Hippocampal formation (tissue), 2 donors: ENCODE measurements around the gene SPATC1L.

ENCODE experiments used
- DNase-seq, 2 donors: peaks; one replicate each; lab custom pipeline; 2025; lab: John Stamatoyannopoulos, UW

SPATC1L gene

GRCh38 chr21:46215436-46216131, 31.3 kb upstream of the SPATC1L start:
- no peak for DNase-seq

- DNase-seq = no peak
Measured at GRCh38 chr21:46214478-46215340, 30.4 kb upstream of the SPATC1L start.

- DNase-seq = no peak
Measured at GRCh38 chr21:46213620-46214286, 29.5 kb upstream of the SPATC1L start.

GRCh38 chr21:46212721-46213484, 28.6 kb upstream of the SPATC1L start:
- no peak for DNase-seq

GRCh38 chr21:46211786-46212720, 27.8 kb upstream of the SPATC1L start:
- DNase-seq = no peak

GRCh38 chr21:46211376-46211775, 27.1 kb upstream of the SPATC1L start:
- no peak for DNase-seq

- no peak for DNase-seq
Measured at GRCh38 chr21:46210378-46211136, 26.3 kb upstream of the SPATC1L start.

- DNase-seq = no peak
Measured at GRCh38 chr21:46208761-46209721, 24.8 kb upstream of the SPATC1L start.

GRCh38 chr21:46207920-46208591, 23.8 kb upstream of the SPATC1L start:
- no peak for DNase-seq

GRCh38 chr21:46207006-46207919, 23.0 kb upstream of the SPATC1L start:
- no peak for DNase-seq

GRCh38 chr21:46206163-46207005, 22.1 kb upstream of the SPATC1L start:
- DNase-seq = no peak

- no peak for DNase-seq
Measured at GRCh38 chr21:46205766-46206162, 21.5 kb upstream of the SPATC1L start.

- no peak for DNase-seq
Measured at GRCh38 chr21:46205166-46205565, 20.9 kb upstream of the SPATC1L start.

GRCh38 chr21:46203203-46203600, 18.9 kb upstream of the SPATC1L start:
- DNase-seq = no peak

- no peak for DNase-seq
Measured at GRCh38 chr21:46202592-46203202, 18.4 kb upstream of the SPATC1L start.
